ENCODE data around the gene PBXIP1.
A peak's percentile ranks its signal among the peaks of the same experiment; 100 is the strongest.

The PBXIP1 gene

GRCh38 chr1:154971341-154971998 is 15.6 kb upstream of the PBXIP1 start:
- DNase-seq = no peak

DNA sequence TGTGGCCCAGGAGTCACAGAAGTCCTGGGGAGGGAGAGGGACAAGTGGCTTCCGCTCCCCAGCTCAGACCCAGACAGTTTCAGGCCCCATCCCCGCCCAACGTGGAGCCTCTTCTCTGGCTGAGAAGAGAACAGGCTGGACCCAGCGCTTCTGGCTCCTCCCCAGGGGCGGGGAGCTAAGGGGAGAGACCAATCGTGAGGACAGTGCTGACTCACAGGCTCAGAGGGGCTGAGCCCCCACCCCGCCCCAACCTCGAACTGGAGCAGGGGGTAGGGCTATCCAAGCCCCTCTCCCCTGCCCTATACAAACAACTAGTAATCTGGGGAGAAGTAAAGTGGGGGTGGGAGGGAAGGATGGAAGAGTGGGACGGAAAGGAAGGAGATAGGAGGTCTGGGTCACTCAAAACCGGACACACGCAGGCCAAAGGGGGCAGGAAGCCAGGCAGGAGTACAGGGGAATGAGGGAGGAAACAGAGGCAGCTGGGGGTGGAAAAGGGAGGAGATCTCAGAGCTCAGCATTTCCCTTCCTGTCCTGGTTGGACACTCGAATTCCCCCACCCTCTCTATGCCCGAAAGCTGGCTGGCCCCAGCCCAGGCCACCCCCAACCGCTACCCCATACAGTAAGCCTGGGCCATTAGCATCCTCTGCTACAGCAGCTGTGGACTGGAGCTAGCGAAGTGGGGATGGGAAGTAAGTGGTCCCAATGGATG is 14.9 kb upstream of the PBXIP1 start, which contains the start of gene SHC1:
SHC1 (minus strand) TSS at position 117 of the 710 bp plus-strand sequence. CDS start 221 bp downstream, outside the sequence.
- peak; percentile 74 for DNase-seq

DNA sequence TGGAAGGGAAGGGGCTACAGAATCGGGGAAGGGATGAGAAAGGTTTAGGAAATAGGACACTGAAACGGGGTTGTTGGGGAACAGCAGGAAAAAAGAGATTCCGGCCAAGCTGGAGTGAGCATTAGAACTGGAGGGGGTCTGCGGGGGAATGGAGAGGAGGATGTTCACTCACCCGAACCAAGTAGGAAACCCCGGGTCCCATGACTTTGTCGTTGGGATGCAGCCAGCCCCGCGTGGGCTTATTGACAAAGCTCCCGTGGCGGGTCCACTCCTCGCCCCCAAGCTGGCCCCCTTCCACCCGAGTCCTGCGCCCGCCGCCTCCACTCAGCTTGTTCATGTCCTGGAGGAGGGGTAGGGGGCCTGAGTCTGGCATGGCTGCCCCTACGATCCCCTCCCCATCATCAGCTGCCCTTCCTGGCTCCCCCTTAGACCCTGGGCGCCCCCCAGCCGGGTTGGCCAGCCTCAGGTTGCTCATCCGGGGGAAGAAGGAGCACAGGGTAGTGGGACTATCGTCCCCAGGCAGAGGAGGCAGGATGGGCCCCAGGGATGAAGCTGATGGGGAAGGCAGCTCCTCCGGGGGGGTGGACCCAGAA is 14.1 kb upstream of the PBXIP1 start:
- DNase-seq = no peak

GRCh38 chr1:154969246-154969645 is 13.3 kb upstream of the PBXIP1 start:
- DNase-seq = no peak

DNA sequence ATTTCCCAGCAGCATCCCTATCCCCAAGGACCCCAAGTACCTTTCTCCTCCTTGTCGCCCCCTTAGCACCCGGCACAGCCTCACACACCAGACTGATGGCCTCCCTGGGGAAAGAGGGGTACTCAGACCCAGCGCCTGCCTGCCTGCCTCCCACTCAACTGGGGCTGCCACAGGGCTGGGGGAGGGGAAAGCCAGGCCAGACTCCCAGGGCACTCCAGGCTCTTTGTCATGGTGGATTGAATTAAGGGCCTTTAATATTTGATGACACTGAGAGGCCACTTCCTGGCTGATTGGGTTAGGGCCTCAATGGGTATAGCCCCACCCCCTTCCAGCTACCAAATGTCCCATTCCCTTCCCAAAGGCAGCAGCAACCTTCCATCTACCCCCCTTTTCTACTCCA is 12.8 kb upstream of the PBXIP1 start:
- no peak for DNase-seq

GRCh38 chr1:154967331-154967950 is 11.5 kb upstream of the PBXIP1 start:
- DNase-seq = no peak

DNA sequence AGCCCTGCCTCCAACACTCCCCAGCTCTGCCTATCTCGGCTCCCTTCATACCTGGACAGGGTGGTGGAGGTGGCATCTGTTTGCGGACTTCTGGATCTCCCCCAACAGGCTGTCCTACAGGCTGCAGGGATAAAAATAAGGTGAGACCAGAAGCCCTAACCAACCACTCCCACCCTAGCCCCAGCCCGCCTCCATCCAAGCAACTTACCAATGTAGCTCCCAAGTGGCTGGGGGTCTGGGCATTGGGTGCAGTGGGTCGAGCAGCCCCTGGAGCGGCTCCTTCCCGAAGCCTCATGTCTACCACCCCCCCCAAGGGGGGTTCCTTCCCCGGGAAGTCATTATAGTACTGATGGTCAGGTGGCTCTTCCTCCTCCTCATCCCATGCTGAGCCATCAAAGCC is 10.2 kb upstream of the PBXIP1 start:
- DNase-seq = no peak

GRCh38 chr1:154964359-154964758 is 8.5 kb upstream of the PBXIP1 start:
- DNase-seq = no peak

- DNase-seq = no peak
Measured at GRCh38 chr1:154963643-154964042, 7.7 kb upstream of the PBXIP1 start.

DNA sequence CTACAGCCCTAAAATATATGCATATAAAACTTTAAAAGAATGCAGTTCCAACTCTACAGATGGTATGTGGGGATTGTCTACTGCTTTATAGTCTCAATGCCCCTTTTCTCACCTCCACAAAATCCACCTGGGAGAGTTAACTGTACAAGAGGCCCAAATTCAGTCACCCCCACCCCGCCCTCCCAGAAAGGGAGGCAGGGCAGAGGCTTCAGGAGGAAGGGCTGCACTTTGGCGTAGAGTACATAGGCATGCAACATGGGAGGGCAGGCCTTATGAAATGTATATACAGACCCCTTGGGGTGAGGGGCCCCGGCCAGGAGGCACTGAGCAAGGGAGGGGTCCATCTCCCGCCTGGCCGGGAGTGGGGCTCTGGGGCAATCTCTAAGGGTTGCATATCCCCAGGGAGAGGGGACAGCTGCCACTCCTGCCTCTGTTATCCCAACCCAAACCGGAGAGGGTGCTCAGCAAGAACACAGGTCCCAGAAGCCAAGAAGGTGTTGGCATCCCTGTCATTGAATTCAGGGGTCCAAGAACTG is 7.0 kb upstream of the PBXIP1 start:
- no peak for DNase-seq

DNA sequence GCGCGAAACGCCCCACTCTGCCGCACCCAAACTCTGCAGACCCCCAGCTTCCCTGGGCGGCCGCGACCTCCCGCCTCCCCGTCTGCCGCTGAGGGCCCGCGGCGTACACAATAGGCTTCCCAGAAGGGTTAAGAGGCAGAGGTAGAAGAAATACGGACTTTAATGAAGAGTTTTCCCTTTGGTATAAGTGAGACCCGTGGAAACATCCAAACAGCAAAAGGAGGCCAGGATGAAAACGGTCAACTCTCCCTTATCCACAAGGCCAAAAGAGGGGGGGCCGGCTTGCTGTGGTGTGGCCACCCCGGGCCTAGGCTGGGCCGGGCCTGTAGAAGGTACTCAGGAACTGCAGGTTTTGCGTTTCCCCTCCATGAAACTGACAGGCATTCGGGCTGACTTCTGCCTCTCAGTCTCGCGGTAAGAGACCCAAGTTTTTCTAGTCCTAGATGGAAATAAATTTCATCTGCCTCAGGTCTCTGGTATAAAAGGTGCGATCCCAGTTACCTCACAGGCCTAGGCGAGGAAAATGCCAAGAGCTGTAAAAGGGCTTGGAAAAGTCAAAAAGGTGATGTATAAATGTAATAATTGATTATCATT is 6.4 kb upstream of the PBXIP1 start:
- DNase-seq = no peak

DNA sequence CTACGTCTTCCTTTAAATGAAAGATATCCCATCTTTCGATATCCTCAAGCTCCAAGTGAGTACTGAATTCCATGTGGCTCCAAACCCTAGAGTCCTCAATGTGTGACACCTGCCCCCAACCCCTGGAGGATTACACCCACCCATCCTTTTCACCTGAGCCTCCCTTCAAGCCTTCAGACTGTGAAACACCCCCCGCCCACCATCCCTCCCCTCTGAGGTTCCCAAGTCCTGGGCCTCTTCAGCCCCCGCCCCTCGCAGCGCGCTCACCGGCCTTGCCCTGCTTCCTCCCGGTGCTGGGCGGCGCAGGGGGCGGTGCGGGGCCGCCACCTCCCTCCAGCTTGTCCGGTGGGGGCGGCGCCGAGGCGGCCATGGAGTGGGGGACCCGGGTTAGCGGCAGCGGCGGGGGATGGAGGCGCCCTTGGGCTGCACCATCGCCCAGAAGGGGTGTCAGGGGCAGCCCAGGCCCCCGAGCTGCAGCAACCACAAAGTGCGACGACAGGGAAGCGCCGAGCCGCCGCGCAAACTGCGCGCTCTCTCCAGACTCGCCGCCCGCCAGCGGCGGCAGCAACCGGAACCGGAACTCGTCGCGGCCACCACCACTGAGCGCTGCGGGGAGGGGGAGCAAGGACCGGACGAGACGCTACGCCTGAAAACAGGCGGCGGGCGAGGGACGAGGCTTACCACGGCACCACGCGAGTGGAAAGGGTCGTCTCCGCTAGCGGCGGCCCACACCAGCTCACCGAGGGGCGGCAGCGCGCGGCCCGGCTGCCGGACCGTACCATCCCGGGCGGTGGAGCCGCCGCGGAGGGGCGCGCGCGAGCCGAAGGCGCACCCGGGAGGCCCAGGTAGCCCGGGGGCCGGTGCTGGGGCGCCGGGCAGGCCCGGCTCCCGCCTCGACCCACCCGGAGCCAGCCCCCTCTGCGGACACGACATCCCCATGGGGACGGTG is 5.6 kb upstream of the PBXIP1 start, which contains the start of gene PYGO2:
PYGO2 (minus strand) TSS at position 576 of the 949 bp plus-strand sequence; CDS start at position 370, 206 bp downstream.
- peak; percentile 29 for DNase-seq

DNA sequence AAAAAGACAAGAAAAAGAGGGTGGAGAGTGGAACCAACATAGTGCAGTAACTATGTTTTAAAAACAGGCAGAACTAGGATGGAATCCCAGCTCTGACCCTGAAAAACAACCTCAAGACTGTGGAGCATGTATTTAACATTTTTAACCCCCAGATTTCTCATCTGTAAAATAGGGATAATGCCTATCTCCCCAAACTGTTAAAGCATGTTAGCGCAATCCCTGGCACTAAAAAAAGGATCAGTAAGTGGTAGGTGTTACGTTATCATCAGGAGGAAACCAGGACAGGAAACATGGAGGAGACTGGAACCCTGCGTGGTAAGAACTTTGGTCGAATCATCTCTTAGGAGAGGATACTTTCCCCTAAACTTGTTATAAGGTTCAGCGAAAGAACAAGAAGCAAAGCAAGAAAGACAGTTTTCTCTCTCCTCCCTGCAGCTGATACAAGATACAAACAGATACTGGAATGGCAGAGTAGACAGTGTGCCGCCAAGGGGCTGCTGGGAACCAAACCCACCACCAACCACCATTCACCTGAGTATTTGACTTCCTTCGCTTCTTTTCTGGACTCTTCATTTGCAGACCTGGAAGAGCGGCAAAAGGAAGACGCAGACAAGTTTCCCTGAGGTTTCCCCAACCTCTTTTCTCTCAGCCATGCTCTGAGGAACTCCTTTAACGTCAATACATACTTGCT is 4.7 kb upstream of the PBXIP1 start:
- no peak for DNase-seq

DNA sequence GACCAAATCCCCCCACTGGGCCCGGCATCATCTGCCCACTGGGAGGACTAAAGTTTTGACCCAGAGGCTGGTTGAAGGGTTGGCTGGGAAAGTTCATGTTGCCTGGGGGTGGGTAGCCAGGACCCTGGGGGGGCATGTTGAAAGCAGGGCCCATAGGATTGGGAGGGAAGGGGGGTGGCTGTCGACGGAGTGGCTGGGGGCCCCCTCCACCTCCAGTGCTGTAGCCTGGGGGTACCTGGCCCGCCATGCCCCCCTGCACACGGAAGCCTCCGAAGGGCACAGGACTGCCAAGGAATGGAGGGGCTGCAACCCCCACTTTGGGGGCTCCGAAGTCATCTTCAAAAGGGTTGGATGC is 3.5 kb upstream of the PBXIP1 start:
- no peak for DNase-seq

DNA sequence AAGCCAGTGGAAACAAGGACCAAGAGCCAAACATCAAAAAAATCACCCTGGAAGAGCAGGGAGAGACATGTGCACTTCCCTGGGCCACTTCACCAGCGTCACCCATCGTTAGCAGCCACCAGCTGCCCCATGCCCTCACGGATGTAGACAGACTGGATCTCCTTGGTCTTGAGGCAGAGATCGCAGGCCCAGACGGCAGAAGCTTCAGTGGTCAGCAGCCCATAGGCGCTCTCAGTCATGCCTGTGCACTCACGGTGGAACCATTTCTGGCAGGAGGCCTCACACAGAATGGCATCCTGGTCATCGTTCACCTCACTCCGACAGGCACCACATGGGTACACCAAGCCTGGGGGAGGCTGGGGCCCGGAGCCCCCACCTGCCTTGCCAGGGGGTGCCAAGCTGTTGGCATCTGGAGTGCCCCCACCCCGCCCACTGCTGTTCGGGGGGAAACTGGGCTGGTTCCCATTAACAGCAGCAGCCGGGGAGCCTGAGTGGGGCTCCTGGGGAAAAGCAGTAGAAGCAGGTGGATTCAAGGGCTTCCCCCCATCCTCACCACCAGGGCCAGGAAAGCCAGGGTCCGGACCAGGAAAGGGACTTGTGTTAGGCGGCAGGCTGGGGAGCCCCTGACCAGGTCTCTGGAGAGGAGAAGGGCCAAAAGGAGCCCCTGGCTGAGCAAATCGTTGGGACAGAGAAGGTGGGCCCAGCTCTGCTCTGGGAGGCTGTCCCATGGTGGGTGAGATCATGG is 3.0 kb upstream of the PBXIP1 start:
- DNase-seq = no peak

DNA sequence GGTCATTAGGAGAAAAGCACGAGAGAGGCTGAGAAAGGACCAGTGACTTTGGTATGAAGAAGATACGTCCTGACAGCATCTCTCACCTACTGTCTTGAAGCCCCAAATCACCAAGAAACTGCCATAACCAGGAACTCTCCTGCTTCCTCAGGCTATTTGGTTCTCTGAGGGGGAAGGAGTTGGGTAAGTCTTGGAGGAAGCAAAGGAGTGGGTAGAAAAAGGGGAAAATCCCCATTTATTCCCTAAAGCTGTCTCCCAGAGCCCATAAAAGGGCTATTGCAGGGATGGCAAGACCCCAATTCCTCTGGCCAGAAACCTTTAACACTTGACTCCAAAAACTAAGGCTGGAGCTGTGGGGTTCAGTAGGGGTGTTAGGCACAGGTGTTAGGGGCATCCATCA is 2.1 kb upstream of the PBXIP1 start:
- DNase-seq = no peak

DNA sequence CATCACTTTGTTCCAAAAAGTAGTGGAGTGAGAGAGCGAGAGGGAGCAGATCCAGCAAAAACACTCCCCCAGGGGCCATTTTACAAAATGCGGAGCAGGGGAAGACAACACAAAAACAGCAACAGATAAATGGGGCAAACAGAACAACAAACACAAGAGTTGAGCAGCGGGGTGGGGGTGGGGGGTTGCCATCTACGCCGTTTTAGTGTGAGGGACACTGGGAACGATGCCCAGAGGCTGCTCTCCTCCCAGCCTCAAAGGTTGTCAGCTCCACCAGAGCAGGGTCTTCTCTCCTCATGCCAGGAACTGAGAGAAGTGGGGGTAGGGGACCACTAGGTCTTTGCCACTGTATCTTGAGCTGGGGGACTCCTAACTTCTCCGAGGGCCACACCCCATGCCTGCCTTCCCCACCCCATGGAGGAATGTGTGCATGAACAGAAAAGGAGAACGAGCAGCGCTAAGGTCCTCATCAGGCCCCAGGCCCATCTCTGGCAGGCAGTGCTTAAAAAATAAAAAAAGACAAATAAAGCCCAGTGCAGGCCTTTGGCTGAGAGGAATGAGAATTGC is 1.3 kb upstream of the PBXIP1 start:
- no peak for DNase-seq

- DNase-seq = no peak
Measured at GRCh38 chr1:154956544-154956941, 644 bp upstream of the PBXIP1 start.

DNA sequence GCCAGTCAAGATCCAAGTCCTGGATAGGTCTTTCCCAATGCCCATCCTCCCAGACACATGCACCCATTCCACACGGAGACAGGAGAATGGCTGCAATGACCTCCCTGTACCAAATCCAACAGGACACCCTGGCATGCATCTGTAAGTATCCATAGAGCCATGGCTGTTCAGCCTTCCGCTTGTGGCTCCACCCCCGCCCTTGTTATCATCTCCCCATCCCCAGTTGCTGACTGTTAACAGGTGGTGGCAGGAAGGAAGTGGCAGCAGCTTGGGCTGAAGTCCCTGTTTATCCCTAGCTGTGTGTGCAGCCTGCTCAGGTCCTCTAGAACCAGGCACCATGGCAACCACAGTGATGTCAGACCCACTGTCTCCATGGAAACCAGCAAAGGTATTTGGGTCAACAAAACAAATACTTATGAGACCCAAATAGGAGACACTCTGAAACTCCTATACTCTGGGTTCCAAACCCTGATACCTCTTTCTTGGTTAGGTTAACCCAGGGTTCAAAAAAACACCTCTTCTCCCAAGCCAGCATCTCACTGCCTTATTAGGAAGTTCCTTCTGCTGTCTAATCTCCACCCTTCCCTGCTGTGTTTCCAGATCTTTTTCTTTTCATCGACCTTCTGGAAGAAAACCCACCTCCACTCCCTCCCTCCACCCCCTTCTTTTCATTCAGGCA is 721 bp downstream of the PBXIP1 start:
- no peak for DNase-seq

GRCh38 chr1:154954541-154954940 is 1.4 kb downstream of the PBXIP1 start:
- no peak for DNase-seq
